H9 (cell line): ENCODE data around the gene CHRM5. TPM values are rescaled to one million over a fixed set of nuclear protein-coding genes. Genes with fewer than 3 reads are reported as not detected.

Experiments
- DNase-seq: peaks from one replicate; pipeline ENCODE4 v3.0.0-alpha.2; 2017
- H2AFZ ChIP-seq: one replicate; pipeline ENCODE4 v1.6.1; 2013; ENCODE audit warnings: mild to moderate bottlenecking, low read length, control low read depth, moderate library complexity
- H2AK5ac ChIP-seq: 2 replicates; pipeline ENCODE4 v1.6.1; 2013; ENCODE audit warnings: low read length, control low read depth, mixed read lengths; ENCODE audit not compliant: insufficient read length
- H2BK120ac ChIP-seq: one replicate; pipeline ENCODE4 v1.6.1; 2013; ENCODE audit warnings: low read depth, mild to moderate bottlenecking, low read length, control low read depth, inconsistent platforms; ENCODE audit not compliant: poor library complexity, severe bottlenecking
- H2BK12ac ChIP-seq: 2 replicates; pipeline ENCODE4 v1.6.1; 2013; ENCODE audit warnings: low read length, control low read depth, mixed read lengths, low read depth; ENCODE audit not compliant: insufficient read length
- H2BK15ac ChIP-seq: 2 replicates; pipeline ENCODE4 v1.6.1; 2013; ENCODE audit warnings: low read depth, low read length, control low read depth
- H2BK20ac ChIP-seq: one replicate; pipeline ENCODE4 v1.6.1; 2013; ENCODE audit warnings: low read depth, mild to moderate bottlenecking, low read length, control low read depth, inconsistent platforms; ENCODE audit not compliant: poor library complexity, severe bottlenecking
- H2BK5ac ChIP-seq: 2 replicates; pipeline ENCODE4 v1.6.1; 2013; ENCODE audit warnings: low read length, control low read depth, mixed read lengths; ENCODE audit not compliant: insufficient read length
- H3K14ac ChIP-seq: 2 replicates; pipeline ENCODE4 v1.6.1; 2013; ENCODE audit warnings: low read length, control low read depth; ENCODE audit not compliant: insufficient read depth
- H3K18ac ChIP-seq: 2 replicates; pipeline ENCODE4 v1.6.1; 2013; ENCODE audit warnings: low read depth, mild to moderate bottlenecking, mixed read lengths, low read length, control low read depth; ENCODE audit not compliant: insufficient read length
- H3K23ac ChIP-seq: 2 replicates; pipeline ENCODE4 v1.6.1; 2013; ENCODE audit warnings: low read length, control low read depth, mixed read lengths, low read depth; ENCODE audit not compliant: insufficient read length
- H3K23me2 ChIP-seq: 2 replicates; pipeline ENCODE4 v1.6.1; 2013; ENCODE audit warnings: low read depth, mild to moderate bottlenecking, mixed read lengths, low read length, control low read depth; ENCODE audit not compliant: insufficient read length, poor library complexity, severe bottlenecking
- H3K27ac ChIP-seq: 2 replicates; pipeline ENCODE4 v1.5.1; 2013; ENCODE audit warnings: low read length, control low read depth, mixed read lengths, low read depth; ENCODE audit not compliant: insufficient read length
- H3K27me3 ChIP-seq: 2 replicates; pipeline ENCODE4 v1.6.1; 2013; ENCODE audit warnings: low read length, control low read depth, inconsistent platforms; ENCODE audit not compliant: insufficient read depth
- H3K4ac ChIP-seq: 2 replicates; pipeline ENCODE4 v1.6.1; 2013; ENCODE audit warnings: low read depth, mild to moderate bottlenecking, control low read depth, inconsistent platforms, low read length, moderate library complexity
- H3K4me1 ChIP-seq: 2 replicates; pipeline ENCODE4 v1.6.1; 2013; ENCODE audit warnings: low read length, control low read depth, inconsistent platforms; ENCODE audit not compliant: insufficient read depth
- H3K4me2 ChIP-seq: 2 replicates; pipeline ENCODE4 v1.6.1; 2013; ENCODE audit warnings: low read length, control low read depth, mixed read lengths; ENCODE audit not compliant: insufficient read length, insufficient read depth
- H3K56ac ChIP-seq: 2 replicates; pipeline ENCODE4 v1.6.1; 2013; ENCODE audit warnings: low read depth, mild to moderate bottlenecking, mixed read lengths, low read length, control low read depth; ENCODE audit not compliant: insufficient read length
- H3K79me1 ChIP-seq: 2 replicates; pipeline ENCODE4 v1.6.1; 2013; ENCODE audit warnings: low read depth, mild to moderate bottlenecking, moderate library complexity, low read length, control low read depth, inconsistent platforms; ENCODE audit not compliant: insufficient read depth, poor library complexity, severe bottlenecking
- H3K79me2 ChIP-seq: 2 replicates; pipeline ENCODE4 v1.6.1; 2013; ENCODE audit warnings: low read length, control low read depth, inconsistent platforms; ENCODE audit not compliant: insufficient read depth
- H3K9ac ChIP-seq: 2 replicates; pipeline ENCODE4 v1.6.1; 2013; ENCODE audit warnings: low read length, control low read depth, mixed read lengths; ENCODE audit not compliant: insufficient read length; ENCODE audit errors: extremely low read depth
- H3K9me3 ChIP-seq: one replicate; pipeline ENCODE4 v1.6.1; 2013; ENCODE audit warnings: low read depth, low read length, inconsistent platforms; ENCODE audit not compliant: control insufficient read depth
- H3T11ph ChIP-seq: one replicate; pipeline ENCODE4 v1.6.1; 2013; ENCODE audit warnings: mild to moderate bottlenecking, low read length, control low read depth, inconsistent platforms
- H4K20me1 ChIP-seq: one replicate; pipeline ENCODE4 v1.6.1; 2013; ENCODE audit not compliant: control insufficient read depth, insufficient read length, insufficient read depth
- H4K5ac ChIP-seq: 2 replicates; pipeline ENCODE4 v1.6.1; 2013; ENCODE audit warnings: low read depth, mild to moderate bottlenecking, mixed read lengths, low read length, control low read depth; ENCODE audit not compliant: insufficient read length
- H4K8ac ChIP-seq: replicated peaks from 2 replicates; pipeline ENCODE4 v1.6.1; 2013; ENCODE audit warnings: low read length, control low read depth, mixed read lengths, low read depth; ENCODE audit not compliant: insufficient read length
- H4K91ac ChIP-seq: 2 replicates; pipeline ENCODE4 v1.6.1; 2013; ENCODE audit warnings: low read depth, mild to moderate bottlenecking, moderate library complexity, mixed read lengths, low read length, control low read depth; ENCODE audit not compliant: insufficient read length
- H3K27ac Mint-ChIP-seq, 3 experiments: 2 replicates in 2 of 3; 3 replicates in 1 of 3; pipeline ENCODE4 v1.8.0; 2020 to 2021; ENCODE audit warnings: mixed read lengths in 3 of 3, mild to moderate bottlenecking in 1 of 3, moderate library complexity in 1 of 3
- H3K27me3 Mint-ChIP-seq: 2 replicates; pipeline ENCODE4 v1.8.0; 2021; ENCODE audit warnings: low read depth, mild to moderate bottlenecking, moderate library complexity, mixed read lengths
- H3K36me3 Mint-ChIP-seq, 3 experiments: 2 replicates in 2 of 3; 3 replicates in 1 of 3; pipeline ENCODE4 v1.8.0; 2020 to 2021; ENCODE audit warnings: low read depth in 3 of 3, mixed read lengths in 3 of 3; ENCODE audit not compliant: insufficient read depth in 1 of 3
- H3K4me1 Mint-ChIP-seq, 2 experiments: 2 replicates each; pipeline ENCODE4 v1.8.0; 2020; ENCODE audit warnings: mixed read lengths in 2 of 2
- H3K4me3 Mint-ChIP-seq, 2 experiments: 2 replicates in 1 of 2; 3 replicates in 1 of 2; pipeline ENCODE4 v1.8.0; 2020 to 2021; ENCODE audit warnings: mild to moderate bottlenecking in 2 of 2, mixed read lengths in 2 of 2, moderate library complexity in 1 of 2
- H3K9me3 Mint-ChIP-seq, 2 experiments: 2 replicates in 1 of 2; 3 replicates in 1 of 2; pipeline ENCODE4 v1.8.0; 2020; ENCODE audit warnings: mild to moderate bottlenecking in 2 of 2, mixed read lengths in 2 of 2, moderate library complexity in 1 of 2
- CTCF ChIP-seq: fragments of 200-600 bp; sonication (generic); conservative IDR thresholded peaks from 3 replicates; pipeline ENCODE4 v1.8.0; 2021; ENCODE audit warnings: antibody characterized with exemption, mild to moderate bottlenecking
- WGBS: extraction: QIAGEN DNeasy Blood & Tissue Kit; methylation state at CpG from one replicate; pipeline ENCODE4 v1.1.7; 2013; ENCODE audit warnings: missing lambda C conversion rate, low lambda C conversion rate, mixed read lengths; ENCODE audit not compliant: insufficient read length; ENCODE audit errors: extremely low coverage; 5-methylcytosine and 5-hydroxymethylcytosine counted together
- total RNA-seq: library from RNA; stranded (reverse); gene quantifications from 2 replicates; pipeline ENCODE4 v1.2.1, GENCODE V29; 2021

The CHRM5 gene
- total RNA-seq, 1 experiment from 2014 or later: not detected

- Histone ChIP-seq H2BK120ac (no peak overlapping the region), H3K79me1 (no peaks in the 10 kb centered on the region), H3K4me1 (no peaks in the 10 kb centered on the region), H3K4ac (no peak overlapping the region), H3K23me2 (no peaks in the 10 kb centered on the region), H2AFZ (no peak overlapping the region), H4K91ac (no peak overlapping the region), H3K14ac (no peak overlapping the region), H3K23ac (no peak overlapping the region), H3K27me3 (no peaks in the 10 kb centered on the region), H3K27ac (no peak overlapping the region), H2AK5ac (no peak overlapping the region), H4K20me1 (no peaks in the 10 kb centered on the region), H4K5ac (no peak overlapping the region), H3T11ph (no peak overlapping the region), H3K9me3 (no peaks in the 10 kb centered on the region), H2BK5ac (no peak overlapping the region), H3K79me2 (no peaks in the 10 kb centered on the region), H2BK12ac (no peak overlapping the region), H2BK15ac (no peak overlapping the region), H3K18ac (no peak overlapping the region), H4K8ac (no peak overlapping the region), H2BK20ac (no peak overlapping the region), H3K4me2 (no peak overlapping the region), H3K9ac (no peak overlapping the region), H3K56ac (no peak overlapping the region)
- DNase-seq: no peak
- no peak for TF ChIP-seq CTCF
- H3K36me3 Mint-ChIP-seq: peaks cover 0 to 11% (median 9%) of the 10 kb centered on the region in 3 experiments; a peak in 4 of 7 replicates
- H3K27ac Mint-ChIP-seq: no peak overlapping the region
- H3K9me3 Mint-ChIP-seq: no peaks in the 10 kb centered on the region
- WGBS: no CpG with 5 or more reads among the region's 4 CpGs
- no peaks in the 10 kb centered on the region; the same call in 1 of the 2 replicates for H3K27me3 Mint-ChIP-seq
- no peak overlapping the region for H3K4me3 Mint-ChIP-seq
- no peaks in the 10 kb centered on the region for H3K4me1 Mint-ChIP-seq
Observed at GRCh38 chr15:34079904-34080303, 111.6 kb downstream of the CHRM5 start.
